ENCODE measurements around the gene IGSF21. TPM values are rescaled to one million over a fixed set of nuclear protein-coding genes. Genes with fewer than 3 reads are reported as not detected.
"Not testable (repeated sequence)": the region's sequence is repeated elsewhere in the genome, so short reads cannot be mapped to it uniquely, and the experiment has no call there.

IGSF21 gene
- total RNA-seq, 1 donor from 2014 or later: not detected

GRCh38 chr1:18412882-18413353 lies 305.3 kb downstream of the IGSF21 start:
- DNase-seq (ENCODE audit: low read depth): no peak
- TF ChIP-seq CTCF (conservative IDR thresholded peaks at IDR 0.05; ENCODE audit: low read depth, low read length): no peak
- H3K4me3 ChIP-seq (ENCODE audit: low read depth, low read length): no peak overlapping the region

DNA sequence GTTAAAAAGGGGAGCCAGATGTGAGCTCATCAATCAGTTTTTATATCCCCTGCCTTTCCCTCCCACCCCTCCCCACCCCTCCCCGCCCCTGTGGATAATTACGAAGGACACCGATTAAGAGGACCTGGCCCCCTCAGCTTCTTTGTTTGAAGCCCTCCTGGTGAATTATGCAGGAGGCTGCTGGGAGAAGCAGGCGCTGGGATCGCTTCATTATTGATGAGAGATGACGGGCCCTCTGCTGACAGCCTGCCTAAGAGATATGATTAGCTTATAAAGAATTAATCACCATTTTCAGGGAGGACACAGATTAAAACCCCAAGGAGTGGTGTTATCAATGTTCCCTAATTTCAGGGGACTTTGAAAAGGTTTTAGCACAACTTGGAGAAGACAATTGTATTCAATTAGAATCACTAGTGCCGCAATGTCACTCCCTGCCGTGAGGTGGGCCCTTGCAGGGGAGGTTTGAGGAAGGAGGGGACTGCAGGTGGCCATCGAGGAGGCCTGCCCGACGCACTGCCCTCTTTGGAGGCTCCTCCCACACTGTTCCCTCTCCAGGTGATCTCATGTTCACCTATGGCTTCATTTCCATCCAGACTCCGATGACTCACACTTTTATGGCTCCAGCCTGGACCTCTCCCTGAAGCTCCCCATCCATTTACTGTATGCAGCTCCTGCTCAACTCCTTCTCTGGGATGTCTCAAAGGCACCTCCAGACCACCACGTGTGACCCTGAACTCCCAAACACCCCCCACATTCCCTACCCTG lies 306.1 kb downstream of the IGSF21 start:
- TF ChIP-seq CTCF (conservative IDR thresholded peaks at IDR 0.05; ENCODE audit: low read depth, low read length): no peak
- no peak for DNase-seq (ENCODE audit: low read depth)

GRCh38 chr1:18414321-18414720 lies 306.7 kb downstream of the IGSF21 start:
- H3K4me3 ChIP-seq (ENCODE audit: low read depth, low read length): no peak overlapping the region
- TF ChIP-seq CTCF (conservative IDR thresholded peaks at IDR 0.05; ENCODE audit: low read depth, low read length): no peak
- no peak for DNase-seq (ENCODE audit: low read depth)

More for the DNA sequence above, 306.1 kb downstream of the IGSF21 start:
- no peak overlapping the region for H3K4me3 ChIP-seq (ENCODE audit: low read depth, low read length)

DNA sequence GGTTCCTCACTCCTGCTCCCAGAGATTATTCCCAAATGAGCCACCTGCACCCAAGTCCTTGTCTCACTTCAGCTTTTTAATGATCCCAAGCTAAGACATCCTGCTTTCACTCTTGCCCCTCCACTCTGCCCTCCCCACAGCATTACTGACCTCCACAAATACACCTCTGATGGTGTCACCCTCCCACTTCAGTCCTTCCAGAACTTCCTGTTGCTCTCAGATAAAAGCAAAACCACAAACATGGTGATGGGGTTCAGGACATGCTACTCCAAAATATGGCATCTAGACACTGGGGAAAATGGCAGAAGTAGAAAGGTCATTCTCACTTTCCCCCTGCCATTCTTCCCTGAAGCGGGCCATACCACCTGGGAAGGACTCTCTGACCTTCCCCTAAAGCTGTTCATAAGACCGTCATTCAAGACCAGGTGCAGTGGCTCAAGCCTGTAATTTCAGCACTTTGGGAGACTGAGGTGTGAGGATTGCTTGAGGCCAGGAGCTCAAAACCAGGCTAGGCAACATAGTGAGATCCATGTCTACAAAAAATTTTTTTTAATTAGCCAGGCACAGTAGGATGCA lies 307.4 kb downstream of the IGSF21 start:
- DNase-seq (ENCODE audit: low read depth): no peak
- TF ChIP-seq CTCF (conservative IDR thresholded peaks at IDR 0.05; ENCODE audit: low read depth, low read length): no peak
- no peak overlapping the region for H3K4me3 ChIP-seq (ENCODE audit: low read depth, low read length)

DNA sequence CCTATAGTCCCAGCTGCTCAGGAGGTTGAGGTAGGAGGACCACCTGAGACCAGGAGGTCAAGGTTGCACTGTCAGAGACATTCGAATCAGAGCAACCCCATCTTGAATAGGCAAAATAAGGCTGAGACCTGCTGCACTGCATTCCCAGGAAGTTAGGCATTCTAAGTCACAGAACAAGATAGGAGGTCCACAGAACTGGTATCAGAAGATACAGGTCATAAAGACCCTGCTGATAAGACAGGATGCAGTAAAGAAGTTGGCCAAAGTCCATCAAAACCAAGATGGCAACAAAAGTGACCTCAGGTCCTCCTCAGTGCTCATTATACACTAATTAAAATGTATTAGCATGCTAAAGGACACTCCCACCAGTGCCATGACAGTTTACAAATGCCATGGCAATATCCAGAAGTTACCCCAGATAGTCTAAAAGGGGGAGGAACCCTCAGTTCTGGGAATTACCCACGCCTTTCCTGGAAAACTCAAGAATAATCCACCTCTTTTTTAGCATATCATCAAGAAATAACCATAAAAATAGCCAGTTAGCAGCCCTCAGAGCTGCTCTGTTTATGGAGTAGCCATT lies 307.9 kb downstream of the IGSF21 start:
- no peak for DNase-seq (ENCODE audit: low read depth)
- H3K4me3 ChIP-seq (ENCODE audit: low read depth, low read length): no peak overlapping the region
- no peak for TF ChIP-seq CTCF (conservative IDR thresholded peaks at IDR 0.05; ENCODE audit: low read depth, low read length)

DNA sequence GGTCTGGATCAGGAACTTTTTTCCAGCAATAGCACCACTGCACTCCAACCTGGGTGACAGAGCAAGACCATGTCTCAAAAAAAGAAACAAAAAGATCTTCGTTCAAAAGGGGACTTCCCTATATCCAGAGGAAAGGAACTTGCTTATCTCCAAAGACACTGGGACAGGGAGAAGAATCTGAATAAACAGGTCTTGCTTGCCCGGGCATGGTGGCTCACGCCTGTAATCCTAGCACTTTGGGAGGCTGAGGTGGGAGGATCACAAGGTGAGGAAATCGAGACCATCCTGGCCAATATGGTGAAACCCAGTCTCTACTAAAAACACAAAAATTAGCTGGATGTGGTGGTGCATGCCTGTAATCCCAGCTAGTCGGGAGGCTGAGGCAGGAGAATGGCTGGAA lies 308.5 kb downstream of the IGSF21 start:
- not testable (repeated sequence) for H3K4me3 ChIP-seq (ENCODE audit: low read depth, low read length); DNase-seq (ENCODE audit: low read depth)
